Naive thymus-derived CD4-positive, alpha-beta T cell (primary cell): ENCODE data around the gene ATRX. TPM values are rescaled to one million over a fixed set of nuclear protein-coding genes. Genes with fewer than 3 reads are reported as not detected.
"Not testable (repeated sequence)": the region's sequence is repeated elsewhere in the genome, so short reads cannot be mapped to it uniquely, and the experiment has no call there.

Experiments
- ATAC-seq: fragments of 150-1000 bp; cut with Tn5 transposase; 2 replicates; pipeline ENCODE4 v1.10.0; 2021; ENCODE audit warnings: mild to moderate bottlenecking, moderate library complexity
- CTCF ChIA-PET: fragments of 350-600 bp; sonication (Branson Sonifier 250); formaldehyde crosslinking; loops from one replicate; lab custom pipeline; 2021; ENCODE audit warnings: antibody characterized with exemption; lab: Charles Lee
- POLR2A ChIA-PET: fragments of 350-600 bp; sonication (Branson Sonifier 250); formaldehyde crosslinking; loops from one replicate; lab custom pipeline; 2021; ENCODE audit warnings: antibody characterized with exemption, inconsistent platforms; lab: Charles Lee
- DNase-seq, 9 donors: peaks; one replicate each; pipeline versions ENCODE4 v3.0.0 to v3.0.0-alpha.2; 2020 to 2022; ENCODE audit warnings: mixed read lengths in 1 of 9
- H3K27ac ChIP-seq: one replicate; pipeline ENCODE4 v1.7.0; 2013; ENCODE audit warnings: mild to moderate bottlenecking, low read depth, low read length, moderate library complexity
- H3K27me3 ChIP-seq, 2 donors: one replicate each; pipeline ENCODE4 v1.7.0; 2013; ENCODE audit warnings: low read length in 2 of 2, mild to moderate bottlenecking in 2 of 2, moderate library complexity in 2 of 2; ENCODE audit not compliant: control insufficient read depth in 2 of 2, insufficient read depth in 2 of 2
- H3K36me3 ChIP-seq, 3 experiments: 1 replicate in 2 of 3; 2 replicates in 1 of 3; pipeline ENCODE4 v1.7.0; 2013; ENCODE audit warnings: low read length in 3 of 3, mild to moderate bottlenecking in 3 of 3, moderate library complexity in 1 of 3; ENCODE audit not compliant: insufficient read depth in 3 of 3, control insufficient read depth in 2 of 3
- H3K4me1 ChIP-seq, 2 donors: one replicate each; pipeline ENCODE4 v1.7.0; 2013; ENCODE audit warnings: low read length in 2 of 2, mild to moderate bottlenecking in 2 of 2, moderate library complexity in 1 of 2; ENCODE audit not compliant: control insufficient read depth in 2 of 2, insufficient read depth in 2 of 2
- H3K4me3 ChIP-seq: 2 replicates; pipeline ENCODE4 v1.7.0; 2013; ENCODE audit warnings: mild to moderate bottlenecking, low read length
- H3K9me3 ChIP-seq, 3 experiments: 1 replicate in 2 of 3; 2 replicates in 1 of 3; pipeline ENCODE4 v1.7.0; 2013; ENCODE audit warnings: low read length in 3 of 3; ENCODE audit not compliant: control insufficient read depth in 2 of 3
- H3K27ac Mint-ChIP-seq, 9 donors: one replicate each; pipeline ENCODE4 v1.8.0; 2020 to 2022; ENCODE audit warnings: mixed read lengths in 9 of 9, mild to moderate bottlenecking in 8 of 9, moderate library complexity in 5 of 9, inconsistent platforms in 2 of 9
- H3K27me3 Mint-ChIP-seq, 5 donors: one replicate each; pipeline ENCODE4 v1.8.0; 2021 to 2022; ENCODE audit warnings: mixed read lengths in 5 of 5, mild to moderate bottlenecking in 1 of 5
- H3K36me3 Mint-ChIP-seq, 5 donors: one replicate each; pipeline ENCODE4 v1.8.0; 2020 to 2022; ENCODE audit warnings: mixed read lengths in 5 of 5, mild to moderate bottlenecking in 3 of 5, inconsistent platforms in 1 of 5
- H3K4me1 Mint-ChIP-seq, 7 donors: one replicate each; pipeline ENCODE4 v1.8.0; 2020 to 2022; ENCODE audit warnings: mixed read lengths in 7 of 7, mild to moderate bottlenecking in 3 of 7, inconsistent platforms in 1 of 7
- H3K4me3 Mint-ChIP-seq, 10 donors: one replicate each; pipeline ENCODE4 v1.8.0; 2020 to 2022; ENCODE audit warnings: mild to moderate bottlenecking in 10 of 10, mixed read lengths in 10 of 10, moderate library complexity in 6 of 10, inconsistent platforms in 2 of 10
- H3K9me3 Mint-ChIP-seq, 11 donors: one replicate each; pipeline ENCODE4 v1.8.0; 2020 to 2022; ENCODE audit warnings: mixed read lengths in 11 of 11, mild to moderate bottlenecking in 4 of 11, inconsistent platforms in 1 of 11, moderate library complexity in 1 of 11
- intact Hi-C, 2 donors: fragments of 100-400 bp; cut with micrococcal nuclease; formaldehyde crosslinking; loops; one replicate each; pipeline ENCODE4 v1.15.1; 2023
- polyA plus RNA-seq, 2 donors: library from polyadenylated mRNA; unstranded; fragments of 300-500 nt; fragmentation: Illumina TruSeq; gene quantifications; one replicate each; pipeline ENCODE4 v1.2.3, GENCODE V29; 2021
- total RNA-seq, 6 experiments: library from RNA in 5 of 6; stranded (reverse) in 5 of 6; gene quantifications; 1 replicate in 5 of 6; 2 replicates in 1 of 6; pipeline ENCODE4 v1.2.3 and lab custom pipeline; 2021 to 2026

Gene ATRX
- total and polyA plus RNA-seq, 7 experiments from 2014 or later, result 64.2 to 126 (median 111) TPM

DNA sequence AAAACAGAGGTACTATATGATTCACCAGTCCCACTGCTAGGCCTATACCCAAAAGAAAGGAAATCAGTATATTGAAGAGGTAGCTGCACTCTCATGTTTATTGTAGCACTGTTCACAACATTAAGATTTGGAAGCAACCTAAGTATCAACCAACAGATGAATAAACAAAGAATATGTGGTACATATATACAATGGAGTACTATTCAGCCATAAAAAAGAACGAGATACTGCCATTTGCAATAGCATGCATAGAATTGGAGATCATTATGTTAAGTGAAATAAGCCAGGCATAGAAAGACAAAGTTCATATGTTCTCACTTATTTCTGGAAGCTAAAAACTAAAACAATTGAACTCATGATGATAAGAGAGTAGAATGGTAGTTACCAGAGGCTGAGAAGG is 266.3 kb downstream of the ATRX start:
- Mint-ChIP-seq H3K27me3 (no peaks in the 10 kb centered on the region), H3K9me3 (peaks cover 0 to 11% (median 0%) of the 10 kb centered on the region in 11 donors), H3K4me1 (peaks cover 0 to 10% (median 0%) of the 10 kb centered on the region in 7 donors), H3K36me3 (peaks cover 16 to 73% (median 51%) of the 10 kb centered on the region in 5 donors), H3K27ac (no peak overlapping the region), H3K4me3 (no peak overlapping the region)
- no peak overlapping the region for H3K4me3 ChIP-seq
- H3K4me1 ChIP-seq, result no peaks in the 10 kb centered on the region
- ATAC-seq, result no peak
- no peaks in the 10 kb centered on the region for H3K27me3 ChIP-seq
- POLR2A ChIA-PET, result no interaction called here
- H3K27ac ChIP-seq, result no peak overlapping the region
- intact Hi-C loops, result loop anchor here in 1 of 2 donors (2.0 kb wide), 1 partner anchor 443 kb away; no protein-coding TSS in a partner anchor
- H3K9me3 ChIP-seq, result no peaks in the 10 kb centered on the region
- DNase-seq, result no peak
- peaks cover 0 to 10% (median 7%) of the 10 kb centered on the region in 3 experiments for H3K36me3 ChIP-seq
- CTCF ChIA-PET, result no interaction called here

DNA sequence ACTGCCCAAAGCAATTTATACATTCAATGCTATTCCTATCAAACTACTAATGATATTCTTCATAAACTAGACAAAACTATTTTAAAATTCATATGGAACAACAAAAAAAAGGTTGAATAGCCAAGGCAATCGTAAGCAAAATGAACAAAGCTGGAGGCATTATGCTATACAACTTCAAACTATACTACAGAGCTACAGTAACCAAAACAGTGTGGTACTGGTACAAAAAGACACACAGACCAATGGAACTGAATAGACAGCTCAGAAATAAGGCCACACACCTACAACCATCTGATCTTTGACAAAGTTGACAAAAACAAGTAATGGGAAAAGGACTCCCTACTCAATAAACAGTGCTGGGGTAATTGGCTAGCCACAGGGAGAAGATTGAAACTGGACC is 271.8 kb downstream of the ATRX start:
- Mint-ChIP-seq H3K27me3 (no peaks in the 10 kb centered on the region), H3K4me3 (no peak overlapping the region), H3K9me3 (peaks cover 0 to 8% (median 3%) of the 10 kb centered on the region in 11 donors), H3K27ac (no peak overlapping the region), H3K4me1 (peaks cover 0 to 10% (median 0%) of the 10 kb centered on the region in 7 donors), H3K36me3 (peaks cover 10 to 81% (median 51%) of the 10 kb centered on the region in 5 donors)
- H3K4me1 ChIP-seq, result no peaks in the 10 kb centered on the region
- intact Hi-C loops, result no loop called here
- no peak for DNase-seq
- ATAC-seq, result no peak
- ChIA-PET CTCF (no interaction called here), POLR2A (no interaction called here)
- no peaks in the 10 kb centered on the region for H3K27me3 ChIP-seq
- no peak overlapping the region for H3K27ac ChIP-seq
- peaks cover 0 to 23% (median 0%) of the 10 kb centered on the region in 3 experiments for H3K36me3 ChIP-seq
- no peaks in the 10 kb centered on the region for H3K9me3 ChIP-seq
- H3K4me3 ChIP-seq, result no peak overlapping the region

DNA sequence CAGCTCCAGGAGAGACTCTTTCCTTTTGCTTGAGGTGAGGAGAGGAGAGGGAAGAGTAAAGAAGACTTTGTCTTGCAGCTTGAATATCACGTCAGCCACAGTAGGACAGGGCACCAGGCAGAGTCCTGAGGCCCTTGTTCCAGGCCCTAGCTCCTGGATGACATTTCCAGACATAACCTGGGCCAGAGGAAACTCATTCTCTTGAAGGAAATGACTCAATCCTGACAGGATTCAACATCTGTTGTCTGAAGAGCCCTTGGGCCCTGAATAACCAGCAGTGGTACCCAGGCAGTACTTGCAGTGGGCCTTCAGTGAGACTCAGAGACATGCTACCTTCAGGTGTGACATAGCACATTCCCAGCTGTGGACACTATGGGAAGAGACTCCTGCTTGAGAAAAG is 276.0 kb downstream of the ATRX start:
- Histone ChIP-seq H3K9me3 (no peaks in the 10 kb centered on the region), H3K27me3 (no peaks in the 10 kb centered on the region), H3K4me1 (no peaks in the 10 kb centered on the region), H3K27ac (no peak overlapping the region), H3K4me3 (no peak overlapping the region), H3K36me3 (peaks cover 0 to 23% (median 0%) of the 10 kb centered on the region in 3 experiments)
- POLR2A ChIA-PET, result no interaction called here
- intact Hi-C loops, result no loop called here
- ATAC-seq (no peak), DNase-seq (no peak)
- peak overlapping the region in 2 of 9 donors; percentile 32 to 45 for H3K27ac Mint-ChIP-seq
- H3K4me3 Mint-ChIP-seq, result no peak overlapping the region
- H3K4me1 Mint-ChIP-seq, result peaks cover 0 to 9% (median 4%) of the 10 kb centered on the region in 7 donors
- H3K9me3 Mint-ChIP-seq, result peaks cover 0 to 7% (median 0%) of the 10 kb centered on the region in 11 donors
- CTCF ChIA-PET, result no interaction called here
- H3K27me3 Mint-ChIP-seq, result no peaks in the 10 kb centered on the region
- H3K36me3 Mint-ChIP-seq, result peaks cover 0 to 58% (median 26%) of the 10 kb centered on the region in 5 donors

GRCh38 chrX:77505227-77505626 is 280.8 kb downstream of the ATRX start:
- Histone ChIP-seq H3K9me3 (no peaks in the 10 kb centered on the region), H3K36me3 (peaks cover 0 to 4% (median 0%) of the 10 kb centered on the region in 3 experiments), H3K4me3 (no peak overlapping the region), H3K27ac (no peak overlapping the region), H3K4me1 (no peaks in the 10 kb centered on the region), H3K27me3 (no peaks in the 10 kb centered on the region)
- H3K4me1 Mint-ChIP-seq, result peaks cover 0 to 20% (median 5%) of the 10 kb centered on the region in 7 donors
- H3K27me3 Mint-ChIP-seq, result no peaks in the 10 kb centered on the region
- H3K36me3 Mint-ChIP-seq, result peaks cover 0 to 22% (median 8%) of the 10 kb centered on the region in 5 donors
- no peak overlapping the region for H3K4me3 Mint-ChIP-seq
- DNase-seq (no peak), ATAC-seq (no peak)
- POLR2A ChIA-PET, result no interaction called here
- peak overlapping the region in 8 of 9 donors; percentile 8 to 74 (median 52) for H3K27ac Mint-ChIP-seq
- H3K9me3 Mint-ChIP-seq, result no peaks in the 10 kb centered on the region
- intact Hi-C loops, result loop anchor here in 1 of 2 donors (10.0 kb wide), 1 partner anchor 390 kb away; the partner anchor contains the start of genes COX7B and MAGT1
- CTCF ChIA-PET, result no interaction called here

GRCh38 chrX:77502951-77503525 is 283.0 kb downstream of the ATRX start:
- Histone ChIP-seq H3K9me3 (no peaks in the 10 kb centered on the region), H3K27me3 (no peaks in the 10 kb centered on the region), H3K36me3 (no peaks in the 10 kb centered on the region), H3K27ac (no peak overlapping the region), H3K4me1 (no peaks in the 10 kb centered on the region), H3K4me3 (no peak overlapping the region)
- intact Hi-C loops, result loop anchor here in 1 of 2 donors (10.0 kb wide), 1 partner anchor 392 kb away; the partner anchor contains the start of genes COX7B and MAGT1
- Mint-ChIP-seq H3K27me3 (peaks cover 0 to 13% (median 0%) of the 10 kb centered on the region in 5 donors), H3K27ac (peak overlapping the region in 7 of 9 donors; percentile 33 to 82 (median 49)), H3K4me1 (peaks cover 0 to 20% (median 5%) of the 10 kb centered on the region in 7 donors), H3K9me3 (no peaks in the 10 kb centered on the region), H3K4me3 (no peak overlapping the region), H3K36me3 (peaks cover 0 to 12% (median 0%) of the 10 kb centered on the region in 5 donors)
- ChIA-PET CTCF (no interaction called here), POLR2A (no interaction called here)
- DNase-seq (no peak), ATAC-seq (no peak)

GRCh38 chrX:77500164-77500563 is 285.9 kb downstream of the ATRX start:
- peaks cover 0 to 16% (median 5%) of the 10 kb centered on the region in 7 donors for H3K4me1 Mint-ChIP-seq
- H3K9me3 Mint-ChIP-seq, H3K4me1 ChIP-seq, H3K27ac ChIP-seq, H3K27ac Mint-ChIP-seq, DNase-seq, H3K27me3 ChIP-seq, H3K4me3 Mint-ChIP-seq, H3K9me3 ChIP-seq, H3K4me3 ChIP-seq, ATAC-seq, H3K36me3 ChIP-seq, H3K36me3 Mint-ChIP-seq, POLR2A ChIA-PET, CTCF ChIA-PET: not testable (repeated sequence)
- intact Hi-C loops, result loop anchor here in 1 of 2 donors (10.0 kb wide), 1 partner anchor 395 kb away; the partner anchor contains the start of genes COX7B and MAGT1
- peaks cover 0 to 19% (median 0%) of the 10 kb centered on the region in 5 donors for H3K27me3 Mint-ChIP-seq
